Erythroblast (primary cell): ENCODE measurements around the gene PTGER2.

Experiments used
- GATA1 ChIP-seq: IDR thresholded peaks from 2 replicates; pipeline ENCODE4 v1.6.1; 2011; ENCODE audit warnings: low read depth, mild to moderate bottlenecking, control low read depth, low read length, moderate library complexity
- POLR2A ChIP-seq: IDR thresholded peaks from 2 replicates; pipeline ENCODE4 v1.6.1; 2011; ENCODE audit warnings: mild to moderate bottlenecking, low read length

- TF ChIP-seq POLR2A (no peak), GATA1 (no peak)
Observed at GRCh38 chr14:52333108-52333507, 19.0 kb downstream of the PTGER2 start.
